T-helper 2 cell treated with Interferon-gamma antibody and Interleukin-4, amounts not matched to agents 100 ng/mL and 5 ng/mL, for 36 hours (primary cell): ENCODE measurements around the gene XIAP. TPM values are rescaled to one million over a fixed set of nuclear protein-coding genes. Genes with fewer than 3 reads are reported as not detected.
"Not testable (repeated sequence)": the region's sequence is repeated elsewhere in the genome, so short reads cannot be mapped to it uniquely, and the experiment has no call there.

Source experiments
- intact Hi-C: fragments of 100-400 bp; cut with micrococcal nuclease; formaldehyde crosslinking; loops from one replicate; pipeline ENCODE4 v1.15.1; 2023
- total RNA-seq: library from RNA; stranded (reverse); gene quantifications from 2 replicates; pipeline ENCODE4 v1.2.3, GENCODE V29; 2022

The XIAP gene
- total RNA-seq, result 43.4 and 45.9 TPM in 2 replicates

GRCh38 chrX:123859846-123860838 lies at the start of gene XIAP:
Gene XIAP (plus strand): TSS chrX:123860053. CDS start chrX:123885663, 25,610 bp downstream.
- intact Hi-C loops, result loop anchor here (1.0 to 5.0 kb wide), 3 partner anchors 18 to 487 kb away; partner anchors contain the start of gene SH2D1A

- intact Hi-C loops, result no loop called here
Observed at GRCh38 chrX:123814343-123814742, 45.5 kb upstream of the XIAP start.

GRCh38 chrX:123814934-123815394 lies 44.9 kb upstream of the XIAP start:
- intact Hi-C loops, result not testable (repeated sequence)

- intact Hi-C loops, result no loop called here
Observed at GRCh38 chrX:123817288-123817894, 42.5 kb upstream of the XIAP start.

- intact Hi-C loops, result no loop called here
Observed at GRCh38 chrX:123818243-123818642, 41.6 kb upstream of the XIAP start.

- intact Hi-C loops, result no loop called here
Observed at GRCh38 chrX:123822965-123823364, 36.9 kb upstream of the XIAP start.

- intact Hi-C loops, result loop anchor here (5.0 kb wide), 1 partner anchor 187 kb away; no protein-coding TSS in a partner anchor
Observed at GRCh38 chrX:123830309-123830708, 29.5 kb upstream of the XIAP start.

- intact Hi-C loops, result loop anchor here (1.0 to 5.0 kb wide), 3 partner anchors 52 to 184 kb away; no protein-coding TSS in a partner anchor
Observed at GRCh38 chrX:123833387-123833786, 26.5 kb upstream of the XIAP start.

GRCh38 chrX:123834116-123834515 lies 25.7 kb upstream of the XIAP start:
- intact Hi-C loops, result loop anchor here (5.0 kb wide), 1 partner anchor 183 kb away; no protein-coding TSS in a partner anchor

- intact Hi-C loops, result no loop called here
Observed at GRCh38 chrX:123835661-123836371, 24.0 kb upstream of the XIAP start.

- intact Hi-C loops, result not testable (repeated sequence)
Observed at GRCh38 chrX:123845129-123845528, 14.7 kb upstream of the XIAP start.

- intact Hi-C loops, result no loop called here
Observed at GRCh38 chrX:123846577-123847038, 13.2 kb upstream of the XIAP start.

- intact Hi-C loops, result no loop called here
Observed at GRCh38 chrX:123847056-123847455, 12.8 kb upstream of the XIAP start.

GRCh38 chrX:123849096-123849495 lies 10.8 kb upstream of the XIAP start:
- intact Hi-C loops, result no loop called here

GRCh38 chrX:123849906-123850305 lies 9.9 kb upstream of the XIAP start:
- intact Hi-C loops, result not testable (repeated sequence)

GRCh38 chrX:123851079-123851478 lies 8.8 kb upstream of the XIAP start:
- intact Hi-C loops, result no loop called here

- intact Hi-C loops, result no loop called here
Observed at GRCh38 chrX:123854329-123854728, 5.5 kb upstream of the XIAP start.

GRCh38 chrX:123859409-123859845 lies 426 bp upstream of the XIAP start:
- intact Hi-C loops, result no loop called here

GRCh38 chrX:123860983-123861382 lies 1.1 kb downstream of the XIAP start:
- intact Hi-C loops, result loop anchor here (1.0 to 5.0 kb wide), 3 partner anchors 17 to 486 kb away; partner anchors contain the start of gene SH2D1A

GRCh38 chrX:123869488-123869887 lies 9.6 kb downstream of the XIAP start:
- intact Hi-C loops, result no loop called here

- intact Hi-C loops, result loop anchor here (10.0 kb wide), 1 partner anchor 193 kb away; no protein-coding TSS in a partner anchor
Observed at GRCh38 chrX:123871309-123871708, 11.5 kb downstream of the XIAP start.
